Psoas muscle (tissue), 8 donors: ENCODE measurements around the gene HTR6. TPM values are rescaled to one million over a fixed set of nuclear protein-coding genes. Genes with fewer than 3 reads are reported as not detected.

Experiments
- ATAC-seq, 4 donors: fragments of 200-7000 bp; cut with Tn5 transposase; one replicate each; pipeline ENCODE4 v1.9.1; 2020; ENCODE audit warnings: moderate library complexity in 3 of 4, mild to moderate bottlenecking in 2 of 4
- DNase-seq, 2 donors: peaks; one replicate each; pipeline ENCODE4 v3.0.0-alpha.2; 2020
- H3K27ac ChIP-seq: fragments of 200-600 bp; one replicate; pipeline ENCODE4 v1.8.0; 2022
- H3K27me3 ChIP-seq, 3 donors: fragments of 200-600 bp in 1 of 3; one replicate each; pipeline versions ENCODE4 v1.6.1 to v1.8.0; 2013 to 2022; ENCODE audit warnings: low read length in 2 of 3, mild to moderate bottlenecking in 2 of 3, moderate library complexity in 1 of 3; ENCODE audit not compliant: insufficient read depth in 3 of 3
- H3K36me3 ChIP-seq, 2 donors: fragments of 200-600 bp in 1 of 2; one replicate each; pipeline versions ENCODE4 v1.6.1 to v1.8.0; 2013 to 2022; ENCODE audit warnings: low read depth in 1 of 2, mild to moderate bottlenecking in 1 of 2, moderate library complexity in 1 of 2; ENCODE audit not compliant: insufficient read depth in 1 of 2
- H3K4me1 ChIP-seq: fragments of 200-600 bp; one replicate; pipeline ENCODE4 v1.8.0; 2022
- H3K4me3 ChIP-seq: fragments of 200-600 bp; one replicate; pipeline ENCODE4 v1.8.0; 2022; ENCODE audit warnings: mild to moderate bottlenecking
- H3K9me3 ChIP-seq: fragments of 200-600 bp; one replicate; pipeline ENCODE4 v1.8.0; 2022
- WGBS, 3 donors: extraction: QIAGEN DNeasy Blood & Tissue Kit; methylation state at CpG; one replicate each; pipeline versions ENCODE4 v1.1.6 to v1.1.7; 2013; 5-methylcytosine and 5-hydroxymethylcytosine counted together
- intact Hi-C, 2 donors: fragments of 100-400 bp; cut with DNase I; formaldehyde crosslinking; loops; one replicate each; pipeline versions ENCODE4 v1.11.0 to v1.14.2; 2022
- polyA plus RNA-seq, 3 donors: library from polyadenylated mRNA; stranded (reverse); fragments of 200-250 nt; gene quantifications; one replicate each; pipeline ENCODE4 v1.2.3, GENCODE V29; 2013
- total RNA-seq, 4 donors: library from RNA; stranded (reverse); fragmentation: NEBNext Ultra II Directional in 2 of 4; extraction: Animal tissue kit (Norgen Biotek cat#: 25700) in 2 of 4; gene quantifications; one replicate each; pipeline versions ENCODE4 v1.2.1 to v1.2.4, GENCODE V29; 2021 to 2023
- TF ChIP-seq, protein P1 (sequence below): fragments of 200-600 bp; IDR thresholded peaks from one replicate; pipeline ENCODE4 v1.8.0; 2022; ENCODE audit warnings: antibody characterized with exemption
- donor health status: healthy with polysubstance abuse.
- donor health status: DM: no; HTN: no; CAD: no; lungs with moderate emphysema.
- donor health status: Bipolar disorder and iron deficiency.
- donor health status: healthy.
- donor health status: DM: yes; HTN: yes; CAD: no.
- donor health status: DM: no; HTN: no; CAD: no.
- donor health status: DM: no; HTN: no; CAD: no.
- donor health status: DM: yes; HTN: yes; CAD: no.

Gene HTR6
- total and polyA plus RNA-seq, 7 donors, result not detected

DNA sequence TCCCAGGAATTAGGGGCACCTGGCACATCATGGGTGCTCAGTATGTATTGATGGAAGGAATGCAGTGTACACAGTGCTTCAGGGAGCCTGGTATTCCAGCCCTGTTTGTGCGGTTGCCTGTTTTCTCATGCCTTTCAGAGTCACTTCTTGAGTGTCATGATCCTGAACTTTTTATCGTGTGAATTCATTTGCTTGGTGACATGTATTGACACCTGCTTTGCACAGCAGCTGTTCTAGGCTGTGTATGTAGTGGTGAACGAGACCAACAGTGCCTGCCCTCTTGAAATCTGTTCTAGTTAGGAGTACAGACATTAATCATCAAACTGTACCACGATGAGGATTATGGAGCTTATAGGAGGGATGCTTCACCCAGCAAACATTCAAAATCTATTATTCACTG, 6.1 kb downstream of the HTR6 start:
- H3K4me1 ChIP-seq, result no peaks in the 10 kb centered on the region
- TF ChIP-seq, protein P1, sequence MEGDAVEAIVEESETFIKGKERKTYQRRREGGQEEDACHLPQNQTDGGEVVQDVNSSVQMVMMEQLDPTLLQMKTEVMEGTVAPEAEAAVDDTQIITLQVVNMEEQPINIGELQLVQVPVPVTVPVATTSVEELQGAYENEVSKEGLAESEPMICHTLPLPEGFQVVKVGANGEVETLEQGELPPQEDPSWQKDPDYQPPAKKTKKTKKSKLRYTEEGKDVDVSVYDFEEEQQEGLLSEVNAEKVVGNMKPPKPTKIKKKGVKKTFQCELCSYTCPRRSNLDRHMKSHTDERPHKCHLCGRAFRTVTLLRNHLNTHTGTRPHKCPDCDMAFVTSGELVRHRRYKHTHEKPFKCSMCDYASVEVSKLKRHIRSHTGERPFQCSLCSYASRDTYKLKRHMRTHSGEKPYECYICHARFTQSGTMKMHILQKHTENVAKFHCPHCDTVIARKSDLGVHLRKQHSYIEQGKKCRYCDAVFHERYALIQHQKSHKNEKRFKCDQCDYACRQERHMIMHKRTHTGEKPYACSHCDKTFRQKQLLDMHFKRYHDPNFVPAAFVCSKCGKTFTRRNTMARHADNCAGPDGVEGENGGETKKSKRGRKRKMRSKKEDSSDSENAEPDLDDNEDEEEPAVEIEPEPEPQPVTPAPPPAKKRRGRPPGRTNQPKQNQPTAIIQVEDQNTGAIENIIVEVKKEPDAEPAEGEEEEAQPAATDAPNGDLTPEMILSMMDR, result no peak
- peaks cover 0 to 37% (median 10%) of the 10 kb centered on the region in 3 donors for H3K27me3 ChIP-seq
- no peak overlapping the region for H3K27ac ChIP-seq
- DNase-seq (no peak), ATAC-seq (no peak)
- no peaks in the 10 kb centered on the region for H3K9me3 ChIP-seq
- no peak overlapping the region for H3K4me3 ChIP-seq
- intact Hi-C loops, result no loop called here
- no peaks in the 10 kb centered on the region for H3K36me3 ChIP-seq
- 33 to 48% (median 37%) methylated on average over 4 of the region's 4 CpGs for WGBS, 3 donors

DNA sequence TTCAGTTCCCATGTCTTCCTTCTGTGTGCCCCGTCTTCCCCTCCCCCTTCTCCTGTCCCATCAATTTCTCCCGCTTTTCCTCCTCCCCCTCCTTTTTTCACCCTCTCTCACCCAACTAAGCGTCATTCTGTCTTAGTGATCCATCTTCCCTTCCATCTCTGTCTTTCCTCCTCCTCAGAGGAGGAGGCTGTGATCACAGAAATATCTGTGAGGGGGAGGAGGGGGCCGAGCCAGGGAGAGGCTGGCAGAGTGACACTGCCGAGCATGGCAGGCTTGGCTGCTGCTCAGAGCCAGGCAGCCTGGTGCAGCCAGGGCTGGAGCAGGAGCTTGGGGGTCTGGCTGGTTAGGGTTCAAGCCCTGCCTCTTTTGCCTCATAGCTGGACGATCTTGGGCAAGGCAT, 7.6 kb downstream of the HTR6 start:
- no peak overlapping the region for H3K4me3 ChIP-seq
- H3K36me3 ChIP-seq, result no peaks in the 10 kb centered on the region
- DNase-seq (no peak), ATAC-seq (no peak)
- no peak overlapping the region for H3K27ac ChIP-seq
- H3K9me3 ChIP-seq, result no peaks in the 10 kb centered on the region
- TF ChIP-seq, protein P1, result no peak
- peaks cover 0 to 22% (median 4%) of the 10 kb centered on the region in 3 donors for H3K27me3 ChIP-seq
- no peaks in the 10 kb centered on the region for H3K4me1 ChIP-seq
- intact Hi-C loops, result no loop called here
- 39 to 46% (median 40%) methylated on average over 6 of the region's 6 CpGs for WGBS, 3 donors

DNA sequence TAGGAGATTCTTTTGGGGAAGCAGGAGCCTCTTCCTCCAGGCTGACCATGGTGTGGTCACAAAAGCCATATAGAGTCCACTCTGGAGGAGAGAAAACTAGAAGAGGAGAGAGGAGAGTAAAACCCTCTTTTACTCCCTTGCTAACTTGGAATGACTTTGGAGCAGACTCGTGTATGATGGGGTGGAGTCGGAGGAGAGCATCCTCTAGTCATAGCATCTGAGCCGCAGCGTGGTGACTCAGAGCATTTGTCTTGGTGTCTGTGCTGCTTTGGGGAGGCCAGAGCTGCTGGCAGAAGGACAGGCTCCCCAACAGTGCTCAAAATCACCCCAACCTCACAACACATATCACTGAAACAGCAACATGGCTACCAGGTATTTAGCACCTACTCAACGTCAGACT, 11.1 kb downstream of the HTR6 start:
- TF ChIP-seq, protein P1, result no peak
- Histone ChIP-seq H3K4me3 (no peak overlapping the region), H3K27me3 (peaks cover 0 to 6% (median 0%) of the 10 kb centered on the region in 3 donors), H3K9me3 (no peaks in the 10 kb centered on the region), H3K36me3 (no peaks in the 10 kb centered on the region), H3K4me1 (no peaks in the 10 kb centered on the region), H3K27ac (no peak overlapping the region)
- ATAC-seq (no peak), DNase-seq (no peak)
- 59 to 75% (median 67%) methylated on average over 5 of the region's 5 CpGs for WGBS, 3 donors
- intact Hi-C loops, result no loop called here

DNA sequence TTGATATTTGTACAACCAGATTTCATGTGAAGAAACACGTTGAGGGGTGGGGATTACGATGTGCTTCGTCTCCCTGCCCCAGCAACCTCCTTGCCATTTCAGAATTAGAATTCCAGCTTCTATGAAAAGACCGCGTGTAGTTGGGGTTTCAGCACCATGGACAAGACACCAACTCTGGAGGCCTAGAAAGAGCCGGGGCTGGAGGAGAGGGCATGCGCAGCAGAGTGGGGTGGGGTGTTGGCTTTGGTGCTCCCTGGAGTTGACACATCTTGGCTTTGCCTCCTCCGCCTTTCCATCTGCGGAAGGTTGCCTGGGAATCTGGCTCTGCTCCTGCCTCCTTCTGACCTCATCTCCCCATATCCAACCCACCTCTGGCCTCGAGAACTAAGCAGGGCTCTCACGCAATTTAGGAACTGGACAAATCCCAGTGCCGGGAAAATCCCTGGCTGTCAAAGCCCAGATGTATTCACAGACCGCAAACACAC, 11.8 kb downstream of the HTR6 start:
- WGBS, 3 donors, result 8 to 18% (median 9%) methylated on average over 13 of the region's 13 CpGs
- no peaks in the 10 kb centered on the region for H3K36me3 ChIP-seq
- H3K27me3 ChIP-seq, result peaks cover 0 to 6% (median 0%) of the 10 kb centered on the region in 3 donors
- TF ChIP-seq, protein P1, result no peak
- no peaks in the 10 kb centered on the region for H3K9me3 ChIP-seq
- DNase-seq, result peak; percentile 82 to 89
- H3K27ac ChIP-seq, result no peak overlapping the region
- intact Hi-C loops, result no loop called here
- no peaks in the 10 kb centered on the region for H3K4me1 ChIP-seq
- no peak overlapping the region for H3K4me3 ChIP-seq
- peak; percentile 30 to 77 (median 62) for ATAC-seq

DNA sequence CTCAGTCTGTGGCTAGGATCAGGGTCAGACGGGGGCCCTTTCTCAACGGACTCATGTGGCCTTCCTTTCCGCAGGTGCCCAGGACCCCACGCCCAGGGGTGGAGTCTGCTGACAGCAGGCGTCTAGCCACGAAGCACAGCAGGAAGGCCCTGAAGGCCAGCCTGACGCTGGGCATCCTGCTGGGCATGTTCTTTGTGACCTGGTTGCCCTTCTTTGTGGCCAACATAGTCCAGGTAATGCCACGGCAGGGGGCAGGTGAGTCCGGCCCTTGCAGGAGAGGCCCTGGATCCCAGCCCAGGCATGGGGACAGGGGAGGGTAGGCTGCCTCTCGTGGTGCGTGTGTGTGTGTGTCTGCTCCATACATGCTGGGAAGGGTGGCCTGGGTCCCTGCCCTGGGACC, 13.8 kb downstream of the HTR6 start:
- DNase-seq (no peak), ATAC-seq (no peak)
- peaks cover 0 to 4% (median 0%) of the 10 kb centered on the region in 3 donors for H3K27me3 ChIP-seq
- H3K36me3 ChIP-seq, result no peaks in the 10 kb centered on the region
- no peak overlapping the region for H3K27ac ChIP-seq
- 70 to 81% (median 75%) methylated on average over 11 of the region's 11 CpGs for WGBS, 3 donors
- TF ChIP-seq, protein P1, result no peak
- no peaks in the 10 kb centered on the region for H3K9me3 ChIP-seq
- H3K4me3 ChIP-seq, result no peak overlapping the region
- H3K4me1 ChIP-seq, result no peaks in the 10 kb centered on the region
- intact Hi-C loops, result no loop called here
